ENCODE data around the gene CD163L1.
"Not testable (repeated sequence)": the region's sequence is repeated elsewhere in the genome, so short reads cannot be mapped to it uniquely, and the experiment has no call there.

Gene CD163L1

DNA sequence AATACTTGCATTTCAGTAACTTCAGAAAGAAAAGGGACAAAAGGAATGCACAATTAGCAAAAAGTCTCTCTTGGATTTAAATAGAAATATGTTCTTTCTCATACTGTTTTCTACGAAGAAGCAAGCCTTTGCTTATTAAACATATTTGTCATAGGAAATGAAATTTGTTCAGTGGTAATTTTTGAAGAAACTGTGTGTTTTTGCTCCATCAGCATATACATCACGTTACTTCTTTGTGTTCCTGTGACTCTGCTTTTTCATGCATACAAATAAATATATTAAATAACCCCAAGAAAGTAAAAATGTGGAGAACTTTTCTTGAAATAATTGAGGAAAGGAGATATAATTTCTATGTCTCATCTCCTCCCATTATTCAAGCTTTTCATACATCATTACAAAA lies 39.7 kb downstream of the CD163L1 start:
- DNase-seq (ENCODE audit: low read depth in 1 of 2, low spot score in 1 of 2) = no peak

DNA sequence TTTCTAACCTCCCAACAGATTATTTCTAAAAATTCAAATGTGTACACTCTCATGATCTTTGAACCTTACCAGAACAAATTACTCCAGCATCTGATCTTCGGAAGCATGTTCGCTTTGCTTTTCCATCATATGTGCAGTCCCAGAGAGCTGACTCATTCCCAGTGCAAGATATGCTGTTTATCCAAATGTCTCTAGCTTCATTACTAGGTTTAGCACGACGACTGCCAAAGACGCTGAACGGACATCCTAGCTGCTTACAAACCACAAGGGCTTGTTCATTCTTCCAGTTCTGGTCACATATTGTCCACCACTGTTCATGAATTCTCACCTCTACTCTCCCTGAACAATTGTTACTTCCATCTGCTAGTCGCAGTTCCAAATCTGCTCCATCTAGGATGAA lies 40.5 kb downstream of the CD163L1 start:
- no peak for DNase-seq (ENCODE audit: low read depth in 1 of 2, low spot score in 1 of 2)

DNA sequence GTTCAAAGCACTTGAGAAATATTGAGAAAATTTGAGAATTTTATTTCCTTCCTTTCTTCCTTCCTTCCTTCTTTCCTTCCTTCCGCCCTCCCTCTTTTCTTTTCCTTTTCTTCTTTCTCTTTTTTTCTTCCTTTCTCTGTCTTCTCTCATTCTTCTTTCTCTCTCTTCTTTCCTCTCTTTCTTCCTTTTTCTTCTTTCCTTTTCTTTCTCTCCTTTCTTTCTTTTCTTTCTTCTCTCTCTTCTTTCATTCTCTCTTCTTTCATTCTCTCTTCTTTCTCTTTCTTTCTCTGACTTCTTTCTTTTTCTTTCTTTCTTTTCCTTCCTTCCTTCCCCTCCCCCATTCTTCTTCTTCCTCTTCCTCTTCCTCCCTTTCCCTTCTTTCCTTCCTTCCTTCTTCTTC lies 44.9 kb downstream of the CD163L1 start:
- no peak for DNase-seq (ENCODE audit: low read depth in 1 of 2, low spot score in 1 of 2)

DNA sequence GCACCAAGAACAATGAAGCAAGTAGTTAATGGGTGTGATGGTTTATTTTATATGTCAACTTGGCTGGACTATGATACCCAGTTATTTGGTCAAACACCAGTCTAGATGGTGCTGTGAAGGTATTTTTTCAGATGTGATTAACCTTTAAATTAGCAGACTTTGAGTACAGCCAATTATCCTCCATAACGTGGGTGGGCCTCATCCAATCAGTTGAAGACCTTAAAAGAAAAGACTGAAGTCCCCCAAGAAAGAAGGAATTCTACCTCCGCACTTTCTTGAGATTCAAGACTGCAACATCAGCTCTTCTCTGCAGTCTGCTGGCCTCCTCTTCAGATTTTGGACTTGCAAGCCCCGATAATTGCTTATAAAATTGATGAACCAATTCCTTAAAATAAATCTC lies 47.5 kb downstream of the CD163L1 start:
- no peak for DNase-seq (ENCODE audit: low read depth in 1 of 2, low spot score in 1 of 2)

- DNase-seq (ENCODE audit: low read depth in 1 of 2, low spot score in 1 of 2) = no peak
These were observed 48.0 kb downstream of the CD163L1 start for GRCh38 chr12:7395950-7396349.

DNA sequence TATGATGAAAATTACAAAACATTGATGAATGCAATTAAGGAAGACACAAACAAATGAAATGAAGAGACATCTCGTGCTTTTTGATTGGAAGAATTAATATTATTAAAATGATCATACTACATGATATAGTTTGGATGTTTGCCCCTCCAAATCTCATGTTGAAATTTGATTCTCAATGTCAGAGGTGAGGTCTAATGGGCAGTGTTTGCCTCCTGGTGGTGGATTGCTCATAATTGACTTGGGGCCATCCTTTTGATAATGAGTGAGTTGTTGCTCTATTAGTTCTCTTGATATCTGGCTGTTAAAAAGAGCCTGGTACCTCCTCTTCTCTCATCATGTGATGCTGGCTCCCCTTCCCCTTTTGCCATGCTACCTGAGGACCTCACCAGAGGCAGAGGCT lies 56.7 kb downstream of the CD163L1 start:
- DNase-seq (ENCODE audit: low read depth in 1 of 2, low spot score in 1 of 2) = no peak

- no peak for DNase-seq (ENCODE audit: low read depth in 1 of 2, low spot score in 1 of 2)
These were observed 60.8 kb downstream of the CD163L1 start for GRCh38 chr12:7383157-7383556.

- no peak for DNase-seq (ENCODE audit: low read depth in 1 of 2, low spot score in 1 of 2)
These were observed 67.8 kb downstream of the CD163L1 start for GRCh38 chr12:7376196-7376595.

DNA sequence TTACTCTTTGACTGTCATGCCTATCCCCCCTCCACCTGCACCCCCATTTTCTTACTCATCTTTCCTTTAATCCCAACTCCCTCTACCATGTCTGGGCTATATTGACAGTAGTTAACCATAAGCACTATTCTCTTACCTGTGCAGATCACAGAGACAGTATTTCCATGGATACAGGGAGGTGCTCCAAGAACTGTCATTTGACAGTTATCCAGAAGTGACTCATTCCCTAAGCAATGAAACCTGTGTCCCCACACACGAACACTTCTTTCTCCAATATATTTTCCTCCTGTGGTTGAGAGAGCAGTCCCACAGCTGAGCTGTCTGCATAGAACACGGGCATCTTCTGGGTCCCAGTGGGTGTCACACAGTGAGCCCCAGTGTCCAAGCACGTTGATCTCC lies 68.8 kb downstream of the CD163L1 start:
- no peak for DNase-seq (ENCODE audit: low read depth in 1 of 2, low spot score in 1 of 2)

- DNase-seq (ENCODE audit: low read depth in 1 of 2, low spot score in 1 of 2) = no peak
These were observed 69.4 kb downstream of the CD163L1 start for GRCh38 chr12:7374423-7375144.

GRCh38 chr12:7373226-7373625 lies 70.7 kb downstream of the CD163L1 start:
- no peak for DNase-seq (ENCODE audit: low read depth in 1 of 2, low spot score in 1 of 2)

GRCh38 chr12:7369274-7369729 lies 74.7 kb downstream of the CD163L1 start:
- no peak for DNase-seq (ENCODE audit: low read depth in 1 of 2, low spot score in 1 of 2)

- no peak for DNase-seq (ENCODE audit: low read depth in 1 of 2, low spot score in 1 of 2)
These were observed 81.2 kb downstream of the CD163L1 start for GRCh38 chr12:7362734-7363133.

DNA sequence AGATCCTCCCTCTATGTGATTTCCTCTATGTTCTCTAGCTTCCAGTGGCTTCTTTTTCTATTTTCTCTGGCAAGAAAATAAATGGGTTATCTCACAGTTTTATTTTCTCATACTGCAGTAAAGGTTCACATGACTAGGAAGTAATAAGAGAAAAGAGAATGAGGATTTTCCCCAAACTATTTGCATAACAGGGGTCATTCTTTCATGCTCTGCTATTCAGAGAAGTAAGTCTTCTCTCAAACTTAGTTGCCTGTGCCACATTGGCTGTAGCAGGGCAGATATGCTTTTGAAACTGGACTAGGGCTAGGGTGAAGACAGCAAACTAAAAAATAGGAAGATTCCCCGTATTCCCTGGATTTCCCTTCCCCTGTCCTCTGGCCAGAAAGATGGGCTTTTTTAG lies 82.7 kb downstream of the CD163L1 start:
- no peak for DNase-seq (ENCODE audit: low read depth in 1 of 2, low spot score in 1 of 2)

DNA sequence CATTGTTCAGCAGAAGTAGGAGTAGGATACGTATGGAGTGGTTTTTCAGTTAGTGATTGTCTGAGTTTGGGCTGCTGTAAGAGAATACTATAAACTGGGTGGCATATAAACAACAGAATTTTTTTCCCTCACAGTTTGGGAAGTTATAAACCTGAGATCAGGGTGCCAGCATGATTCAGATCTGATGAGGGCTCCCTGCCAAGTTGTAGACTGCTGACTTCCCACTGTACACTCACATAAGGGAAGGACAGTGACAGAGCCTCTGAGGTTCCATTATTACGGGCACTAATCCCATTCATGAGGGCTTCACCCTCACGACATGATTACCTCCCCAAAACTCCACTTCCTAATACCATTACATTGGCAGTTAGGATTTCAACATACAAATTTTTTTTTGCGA lies 89.4 kb downstream of the CD163L1 start:
- DNase-seq (ENCODE audit: low read depth in 1 of 2, low spot score in 1 of 2) = no peak

DNA sequence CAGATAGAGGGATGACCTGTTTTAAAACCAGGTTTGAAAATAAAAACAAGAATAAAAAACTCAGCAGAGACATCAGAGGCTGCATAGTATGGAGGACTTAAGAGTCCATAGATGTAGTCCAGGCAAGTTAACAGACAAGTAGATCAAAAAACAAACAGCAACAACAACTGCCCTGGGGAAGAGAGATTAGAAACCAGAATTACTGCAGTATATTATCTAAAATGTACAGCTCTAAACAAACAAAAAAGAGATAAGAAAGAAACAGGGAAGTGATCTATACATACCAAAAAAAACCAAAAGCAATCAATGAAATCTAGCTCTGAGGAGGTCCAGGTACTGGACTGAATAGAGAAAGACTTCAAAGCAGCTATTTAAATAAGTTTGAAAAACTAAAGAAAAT lies 91.3 kb downstream of the CD163L1 start:
- no peak for DNase-seq (ENCODE audit: low read depth in 1 of 2, low spot score in 1 of 2)

DNA sequence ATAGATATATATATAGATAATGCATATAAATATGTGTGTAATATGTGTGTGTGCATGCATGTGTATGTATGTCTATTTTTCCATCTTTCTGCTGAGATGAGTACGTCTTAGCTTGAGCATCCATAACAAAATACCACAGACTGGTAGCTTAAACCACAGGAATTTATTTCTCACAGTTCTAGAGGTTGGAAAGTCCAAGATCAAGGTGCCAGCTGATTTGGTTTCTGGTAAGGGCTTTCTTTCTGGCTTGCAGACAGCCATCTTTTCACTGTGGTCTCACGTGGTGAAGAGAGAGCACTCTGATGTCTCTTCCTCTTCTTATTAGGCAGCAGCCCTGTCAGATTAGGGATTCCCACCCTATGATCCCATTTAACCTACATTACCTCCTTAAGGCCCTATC lies 92.8 kb downstream of the CD163L1 start:
- DNase-seq (ENCODE audit: low read depth in 1 of 2, low spot score in 1 of 2) = no peak

GRCh38 chr12:7349418-7349817 lies 94.5 kb downstream of the CD163L1 start:
- DNase-seq (ENCODE audit: low read depth in 1 of 2, low spot score in 1 of 2) = no peak

- no peak for DNase-seq (ENCODE audit: low read depth in 1 of 2, low spot score in 1 of 2)
These were observed 97.3 kb downstream of the CD163L1 start for GRCh38 chr12:7346551-7347225.

GRCh38 chr12:7344833-7345606 lies 98.9 kb downstream of the CD163L1 start:
- no peak for DNase-seq (ENCODE audit: low read depth in 1 of 2, low spot score in 1 of 2)

GRCh38 chr12:7339675-7340074 lies 104.3 kb downstream of the CD163L1 start:
- no peak for DNase-seq (ENCODE audit: low read depth in 1 of 2, low spot score in 1 of 2)

DNA sequence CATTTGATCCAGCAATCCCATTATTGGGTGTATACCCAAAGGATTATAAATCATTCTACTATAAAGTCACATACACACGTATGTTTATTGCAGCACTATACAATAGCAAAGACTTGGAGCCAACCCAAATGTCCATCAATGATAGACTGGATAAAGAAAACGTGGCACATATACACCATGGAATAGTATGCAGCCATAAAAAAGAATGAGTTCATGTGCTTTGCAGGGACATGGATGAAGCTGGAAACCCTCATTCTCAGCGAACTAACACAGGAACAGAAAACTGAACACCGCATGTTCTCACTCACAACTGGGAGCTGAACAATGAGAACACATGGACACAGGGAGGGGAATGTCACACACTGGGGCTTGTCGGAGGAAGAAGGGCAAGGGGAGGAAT lies 106.2 kb downstream of the CD163L1 start:
- DNase-seq (ENCODE audit: low read depth in 1 of 2, low spot score in 1 of 2) = not testable (repeated sequence)

Data from activated CD4-positive, alpha-beta T cell treated with anti-CD3 and anti-CD28 coated beads, Interleukin-2, amount 50 U/mL, for 24 hours (primary cell).